ENCODE data around the gene DNMBP. TPM values are rescaled to one million over a fixed set of nuclear protein-coding genes. Genes with fewer than 3 reads are reported as not detected.
"Not testable (repeated sequence)": the region's sequence is repeated elsewhere in the genome, so short reads cannot be mapped to it uniquely, and the experiment has no call there.

DNMBP gene
- total RNA-seq, 2 donors from 2014 or later, result 2.1 to 2.5 TPM

DNA sequence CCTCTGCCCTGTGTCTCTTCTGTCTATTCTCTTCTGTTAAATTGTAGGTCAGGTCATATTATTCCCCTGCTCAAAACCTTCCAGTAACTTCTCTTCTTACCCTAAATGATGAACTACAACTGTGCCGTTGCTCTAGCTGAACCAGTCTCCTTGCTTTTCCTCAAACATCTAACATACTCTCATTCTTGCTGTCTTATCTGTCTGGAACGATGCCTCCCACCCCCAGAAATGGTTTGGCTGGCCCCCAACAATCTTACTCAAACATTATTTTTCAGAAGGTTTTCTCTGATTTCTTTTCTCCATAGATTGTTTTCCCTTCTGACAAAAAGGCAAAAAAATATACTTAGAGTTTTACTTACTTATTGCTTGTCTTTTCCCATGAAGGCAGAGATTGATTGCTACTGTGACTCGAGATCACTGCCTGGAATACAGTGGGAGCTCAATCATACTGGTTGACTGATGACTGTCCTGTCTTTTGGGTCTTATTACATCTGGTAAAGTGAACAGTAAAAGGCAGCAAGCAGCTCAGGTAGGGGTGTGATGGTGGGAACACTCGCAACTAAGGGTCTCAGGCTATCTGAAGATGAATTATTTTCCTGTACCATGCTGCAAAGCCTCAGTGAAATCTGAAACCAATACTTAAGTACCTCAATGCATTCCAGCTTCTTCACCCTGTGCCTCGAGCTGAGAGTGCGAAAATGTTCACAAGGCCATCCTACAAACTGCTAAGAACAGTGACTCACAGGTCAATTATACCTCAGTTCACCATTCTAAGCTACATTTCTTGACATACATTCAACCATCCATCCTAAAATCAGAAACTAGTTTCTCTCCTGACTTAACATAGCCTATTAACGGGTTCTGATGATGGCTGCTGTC lies 67.6 kb downstream of the DNMBP start:
- Mint-ChIP-seq H3K4me1 (no peaks in the 10 kb centered on the region), H3K4me3 (no peak overlapping the region), H3K27ac (no peak overlapping the region), H3K36me3 (ENCODE audit: low read depth) (peaks cover 5% of the 10 kb centered on the region), H3K27me3 (no peaks in the 10 kb centered on the region)
- ATAC-seq (no peak), DNase-seq (no peak)
- no peaks in the 10 kb centered on the region for H3K9me3 ChIP-seq (ENCODE audit: control insufficient read depth, low read length, poor library complexity, severe bottlenecking)

DNA sequence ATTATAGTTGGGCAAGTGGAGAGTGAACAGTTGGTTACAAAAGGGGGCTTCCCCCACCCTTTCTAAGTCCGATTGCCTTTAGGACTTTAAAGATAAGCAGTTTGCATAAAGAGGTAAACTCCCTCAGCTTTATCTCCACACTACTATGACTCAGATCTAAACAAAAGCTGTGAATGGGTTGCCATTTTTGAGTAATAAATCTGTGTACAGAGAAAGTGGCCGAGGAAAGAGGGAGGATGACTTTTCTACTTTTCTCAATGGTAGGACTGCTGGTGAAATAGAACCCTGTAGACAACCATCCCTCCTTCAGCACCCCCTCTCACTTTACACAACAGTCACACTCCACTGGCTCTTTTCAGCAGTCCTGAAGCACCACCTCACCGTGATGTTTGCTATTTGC lies 71.2 kb downstream of the DNMBP start:
- H3K36me3 Mint-ChIP-seq (ENCODE audit: low read depth), result peaks cover 5% of the 10 kb centered on the region
- no peaks in the 10 kb centered on the region for H3K9me3 ChIP-seq (ENCODE audit: control insufficient read depth, low read length, poor library complexity, severe bottlenecking)
- no peaks in the 10 kb centered on the region for H3K4me1 Mint-ChIP-seq
- ATAC-seq (no peak), DNase-seq (no peak)
- H3K4me3 Mint-ChIP-seq, result peak overlapping the region; percentile 22
- H3K27ac Mint-ChIP-seq, result no peak overlapping the region
- no peaks in the 10 kb centered on the region for H3K27me3 Mint-ChIP-seq

DNA sequence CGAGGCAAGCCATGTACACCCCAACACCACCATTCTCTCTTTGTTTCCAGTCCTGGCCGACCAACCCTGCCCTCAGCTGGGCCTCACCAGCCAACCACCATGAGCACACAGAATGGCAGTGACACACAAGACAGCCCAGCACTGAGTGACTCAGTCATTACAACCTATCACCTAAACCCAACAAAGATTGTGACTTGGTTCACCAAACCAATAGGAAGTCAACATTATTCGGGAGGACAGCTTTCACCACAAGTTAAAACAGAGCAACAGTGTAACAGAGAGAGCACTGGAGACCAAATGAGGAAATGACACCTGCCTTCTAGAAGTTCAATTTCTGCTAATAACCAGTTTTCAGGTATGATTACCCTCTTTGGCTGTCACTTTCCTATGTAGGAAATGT lies 72.1 kb downstream of the DNMBP start:
- ATAC-seq (no peak), DNase-seq (no peak)
- H3K4me1 Mint-ChIP-seq, result no peaks in the 10 kb centered on the region
- no peaks in the 10 kb centered on the region for H3K27me3 Mint-ChIP-seq
- no peak overlapping the region for H3K4me3 Mint-ChIP-seq
- no peak overlapping the region for H3K27ac Mint-ChIP-seq
- peaks cover 5% of the 10 kb centered on the region for H3K36me3 Mint-ChIP-seq (ENCODE audit: low read depth)
- H3K9me3 ChIP-seq (ENCODE audit: control insufficient read depth, low read length, poor library complexity, severe bottlenecking), result no peaks in the 10 kb centered on the region

DNA sequence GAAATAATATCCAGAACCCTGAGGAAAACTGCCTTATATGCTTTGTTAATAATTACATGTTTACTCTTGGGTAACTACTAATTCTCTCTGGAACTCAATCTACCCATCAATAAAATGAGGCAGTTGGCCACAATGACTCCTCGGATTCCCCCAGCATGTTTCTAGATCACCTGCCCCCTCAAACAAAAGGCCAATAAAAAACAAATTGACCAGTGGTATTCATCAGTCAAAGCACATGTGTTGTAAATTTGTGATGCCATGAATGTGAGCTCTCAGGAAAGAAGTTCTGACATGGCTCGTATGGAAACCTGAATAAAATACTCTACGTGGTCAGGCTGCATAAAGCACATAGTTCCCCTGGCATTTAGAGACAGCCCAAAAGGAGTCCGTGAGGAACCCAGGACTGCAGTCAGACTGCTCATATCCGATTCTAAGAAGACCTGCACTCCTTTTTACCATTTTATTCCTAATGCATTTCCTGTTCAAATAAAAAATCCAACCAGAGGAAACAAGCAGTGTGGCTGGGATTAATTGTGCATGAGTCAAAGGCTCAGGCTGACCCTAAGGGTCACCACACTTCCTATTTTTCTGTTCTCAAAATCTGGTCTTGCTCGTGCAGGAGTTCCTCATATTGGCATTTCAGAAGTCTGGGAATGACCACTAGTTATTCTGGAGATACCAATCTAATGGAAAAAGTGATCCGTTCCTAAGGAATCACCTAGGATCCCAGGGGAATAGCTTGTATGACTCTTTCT lies 77.4 kb downstream of the DNMBP start:
- H3K9me3 ChIP-seq (ENCODE audit: control insufficient read depth, low read length, poor library complexity, severe bottlenecking); H3K4me3 Mint-ChIP-seq; ATAC-seq; DNase-seq; H3K36me3 Mint-ChIP-seq (ENCODE audit: low read depth); H3K27me3 Mint-ChIP-seq; H3K27ac Mint-ChIP-seq: not testable (repeated sequence)
- H3K4me1 Mint-ChIP-seq, result peaks cover 13% of the 10 kb centered on the region

DNA sequence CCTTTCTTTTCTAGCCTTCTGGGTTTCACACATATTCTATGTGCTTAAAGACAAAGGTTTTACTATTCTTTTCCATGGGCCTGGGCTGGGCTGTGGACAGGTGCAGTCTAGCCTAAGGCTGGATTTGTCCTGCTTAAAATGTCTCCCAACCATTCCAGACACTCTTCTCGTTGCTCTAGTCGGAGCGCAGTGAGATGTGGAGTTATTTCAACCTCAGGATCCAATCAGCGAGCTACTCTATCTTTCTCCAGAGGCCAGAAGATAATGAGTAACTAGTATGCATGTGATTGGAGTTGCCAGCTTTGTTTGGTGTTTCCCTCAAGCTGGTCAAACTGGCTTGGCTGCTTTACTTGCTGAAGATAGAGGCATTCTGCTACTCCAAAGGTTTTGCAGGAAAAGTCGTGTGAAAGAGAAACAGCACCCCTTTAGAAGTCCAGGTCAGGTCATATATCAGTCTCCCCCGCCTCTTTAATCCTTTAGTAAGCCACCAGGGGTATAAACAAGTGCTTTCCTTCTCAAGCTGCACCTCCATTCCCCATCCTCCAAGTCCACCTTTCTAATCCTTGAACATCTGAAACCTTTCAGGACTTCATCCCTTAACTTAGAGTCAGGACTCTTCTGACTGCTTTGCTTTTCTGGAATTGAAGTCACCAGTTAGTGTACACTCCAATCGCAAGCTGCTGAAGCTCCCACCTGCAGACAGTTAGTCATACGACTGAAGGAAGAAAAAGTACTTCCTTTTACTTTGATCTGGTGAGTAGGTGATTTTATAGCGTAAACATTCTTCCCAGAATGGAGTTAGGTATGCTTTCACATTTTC lies 78.8 kb downstream of the DNMBP start:
- no peak for DNase-seq
- peaks cover 13% of the 10 kb centered on the region for H3K4me1 Mint-ChIP-seq
- no peak overlapping the region for H3K4me3 Mint-ChIP-seq
- peaks cover 4% of the 10 kb centered on the region for H3K27me3 Mint-ChIP-seq
- ATAC-seq, result no peak
- H3K9me3 ChIP-seq (ENCODE audit: control insufficient read depth, low read length, poor library complexity, severe bottlenecking), result no peaks in the 10 kb centered on the region
- H3K36me3 Mint-ChIP-seq (ENCODE audit: low read depth), result no peaks in the 10 kb centered on the region
- no peak overlapping the region for H3K27ac Mint-ChIP-seq

DNA sequence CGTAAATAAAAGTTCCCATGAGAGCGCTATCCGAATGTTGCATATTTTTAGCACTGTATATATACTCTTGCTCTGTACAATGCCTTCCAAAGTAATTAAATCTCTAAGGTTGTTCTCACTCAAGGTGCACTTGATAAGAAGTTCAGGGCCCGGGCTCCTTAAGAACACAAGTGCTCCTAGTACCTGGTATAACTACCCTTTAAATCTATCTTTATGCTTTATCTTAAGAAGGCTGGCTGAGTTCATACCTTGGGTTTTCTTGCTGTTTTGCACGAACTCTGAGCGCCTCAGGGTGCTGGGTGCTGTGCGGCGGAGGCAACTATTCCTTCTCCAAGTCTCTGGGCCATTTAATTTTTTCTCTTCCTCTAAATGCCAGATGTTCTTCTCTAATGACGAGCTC lies 80.4 kb downstream of the DNMBP start:
- no peaks in the 10 kb centered on the region for H3K9me3 ChIP-seq (ENCODE audit: control insufficient read depth, low read length, poor library complexity, severe bottlenecking)
- H3K27ac Mint-ChIP-seq, result no peak overlapping the region
- peaks cover 20% of the 10 kb centered on the region for H3K4me1 Mint-ChIP-seq
- DNase-seq (no peak), ATAC-seq (no peak)
- peak overlapping the region; percentile 28 for H3K4me3 Mint-ChIP-seq
- peaks cover 4% of the 10 kb centered on the region for H3K27me3 Mint-ChIP-seq
- no peaks in the 10 kb centered on the region for H3K36me3 Mint-ChIP-seq (ENCODE audit: low read depth)

DNA sequence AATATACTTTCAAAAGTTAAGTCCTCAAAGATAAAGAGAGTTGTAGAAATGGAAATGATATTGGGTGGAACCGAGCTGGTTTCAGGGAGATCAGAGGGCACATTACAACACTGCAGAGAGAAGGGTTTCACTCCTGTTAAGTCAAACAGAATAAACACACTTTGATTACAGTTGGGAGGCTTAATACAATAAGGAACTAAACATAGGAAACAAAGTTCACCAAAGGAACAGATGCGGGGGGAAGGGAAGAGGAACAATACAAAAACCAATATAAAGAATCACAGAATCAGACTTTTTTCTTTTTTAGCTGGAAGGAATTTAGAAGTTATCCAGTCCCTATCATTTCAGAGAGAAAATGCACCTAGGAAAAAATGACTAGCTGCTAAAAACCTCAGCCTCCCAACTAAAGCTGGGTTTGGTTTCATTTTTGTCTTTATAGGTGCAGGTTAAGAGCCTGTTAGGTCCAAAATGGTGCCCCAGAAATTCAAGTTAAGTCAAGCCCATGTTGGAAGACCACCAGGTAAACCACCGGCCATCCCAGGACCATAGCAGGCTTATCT lies 81.9 kb downstream of the DNMBP start:
- no peaks in the 10 kb centered on the region for H3K9me3 ChIP-seq (ENCODE audit: control insufficient read depth, low read length, poor library complexity, severe bottlenecking)
- H3K4me3 Mint-ChIP-seq, result no peak overlapping the region
- H3K36me3 Mint-ChIP-seq (ENCODE audit: low read depth), result peaks cover 4% of the 10 kb centered on the region
- no peak for DNase-seq
- H3K27me3 Mint-ChIP-seq, result peaks cover 4% of the 10 kb centered on the region
- H3K4me1 Mint-ChIP-seq, result peaks cover 21% of the 10 kb centered on the region
- no peak for ATAC-seq
- H3K27ac Mint-ChIP-seq, result no peak overlapping the region

DNA sequence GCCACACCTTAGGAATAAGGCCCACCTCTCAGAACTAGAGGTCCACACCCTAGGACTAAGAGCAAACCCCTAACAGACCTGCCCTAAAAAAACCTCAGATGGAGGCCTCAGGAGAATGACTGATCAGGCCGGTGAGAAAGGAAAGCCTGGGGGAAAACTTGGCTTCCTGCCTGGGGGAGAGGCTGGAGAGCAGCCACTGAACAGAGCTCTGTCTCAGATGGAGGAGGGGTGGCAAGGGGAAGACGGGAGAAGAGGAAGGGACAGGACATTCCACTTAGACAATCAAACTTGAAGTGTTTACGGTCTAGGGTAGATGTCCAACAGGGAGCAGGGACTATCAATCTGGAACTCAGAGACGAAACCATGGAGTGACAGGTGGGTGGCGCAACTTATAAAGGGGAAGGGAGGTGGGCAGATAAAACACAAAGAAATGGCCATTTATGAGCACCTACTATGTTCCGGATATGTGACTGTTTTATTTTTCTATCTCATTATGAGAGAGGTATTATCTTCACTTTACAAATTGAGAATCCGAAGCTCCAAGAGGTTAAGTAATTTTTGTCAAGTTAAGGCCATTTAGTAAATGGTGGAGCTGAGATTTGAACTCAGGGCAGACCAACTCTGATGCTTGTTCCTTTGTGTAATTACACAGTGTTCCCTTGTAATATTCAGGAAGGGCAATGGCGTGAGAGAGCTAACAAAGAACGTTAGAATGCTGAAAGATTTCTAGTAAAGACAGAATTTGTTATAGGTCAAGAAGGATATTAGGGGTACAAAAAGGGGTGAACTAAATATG lies 82.6 kb downstream of the DNMBP start:
- peaks cover 4% of the 10 kb centered on the region for H3K27me3 Mint-ChIP-seq
- no peak for DNase-seq
- H3K4me1 Mint-ChIP-seq, result peaks cover 24% of the 10 kb centered on the region
- H3K36me3 Mint-ChIP-seq (ENCODE audit: low read depth), result peaks cover 5% of the 10 kb centered on the region
- H3K27ac Mint-ChIP-seq, result no peak overlapping the region
- no peak overlapping the region for H3K4me3 Mint-ChIP-seq
- ATAC-seq, result no peak
- H3K9me3 ChIP-seq (ENCODE audit: control insufficient read depth, low read length, poor library complexity, severe bottlenecking), result no peaks in the 10 kb centered on the region

DNA sequence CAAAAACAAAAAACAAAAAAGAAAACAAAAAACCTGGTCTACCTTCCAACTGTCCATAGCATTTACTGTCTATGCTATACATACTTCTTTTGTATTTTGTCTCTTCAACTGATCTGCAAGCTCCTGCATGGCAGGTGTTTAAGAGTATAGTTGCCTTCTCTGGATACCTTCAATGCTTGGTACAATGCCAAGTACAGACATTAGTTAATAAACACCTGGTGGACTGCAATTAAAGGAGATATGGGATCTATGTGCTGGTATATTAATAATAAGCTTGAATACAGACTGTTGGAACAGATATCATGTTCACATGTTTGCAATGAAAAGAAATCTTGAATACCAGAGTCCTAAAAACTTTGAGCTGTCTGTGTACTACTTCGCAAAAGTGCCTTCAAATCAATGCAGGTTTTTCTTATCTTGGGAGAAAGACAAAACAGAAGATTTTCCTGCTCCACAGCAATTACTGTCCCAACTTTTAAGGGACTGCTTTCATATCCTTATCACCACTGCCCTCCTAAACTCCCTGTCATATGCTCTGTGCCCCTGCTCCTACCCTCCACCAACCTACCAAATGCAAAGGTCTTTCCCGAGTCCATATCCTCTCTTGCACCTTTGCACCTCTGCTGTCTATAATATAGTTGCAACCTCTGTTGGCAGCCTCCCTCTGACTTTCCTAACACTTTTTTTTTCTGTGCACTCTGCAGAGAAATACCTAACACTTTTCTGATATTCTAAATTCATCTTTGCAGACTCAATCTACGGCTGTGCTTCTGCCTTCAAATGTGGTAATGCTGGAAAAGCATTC lies 85.1 kb downstream of the DNMBP start:
- no peaks in the 10 kb centered on the region for H3K9me3 ChIP-seq (ENCODE audit: control insufficient read depth, low read length, poor library complexity, severe bottlenecking)
- DNase-seq (no peak), ATAC-seq (no peak)
- H3K4me1 Mint-ChIP-seq, result peaks cover 16% of the 10 kb centered on the region
- no peak overlapping the region for H3K4me3 Mint-ChIP-seq
- peaks cover 4% of the 10 kb centered on the region for H3K27me3 Mint-ChIP-seq
- no peak overlapping the region for H3K27ac Mint-ChIP-seq
- peaks cover 5% of the 10 kb centered on the region for H3K36me3 Mint-ChIP-seq (ENCODE audit: low read depth)

DNA sequence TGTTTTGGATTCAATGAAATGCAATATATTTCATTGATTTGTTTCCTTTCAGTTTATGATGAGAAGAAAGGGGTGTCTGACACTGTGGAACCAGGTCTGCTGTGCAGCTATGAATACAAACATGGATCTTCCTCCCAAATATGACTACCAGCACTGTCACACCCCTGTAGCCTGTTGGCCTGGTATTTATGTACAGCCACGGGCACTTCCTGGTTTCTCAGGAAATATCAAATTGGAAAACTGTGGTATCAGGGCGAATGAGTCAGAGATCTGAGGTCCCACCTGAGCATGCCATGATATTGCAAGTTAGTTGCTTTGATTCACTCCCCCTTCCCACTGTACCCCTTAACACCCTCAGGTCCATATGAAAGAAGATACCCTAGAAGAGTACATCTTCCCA lies 87.8 kb downstream of the DNMBP start:
- Mint-ChIP-seq H3K4me3 (no peak overlapping the region), H3K4me1 (peaks cover 13% of the 10 kb centered on the region), H3K27ac (no peak overlapping the region), H3K27me3 (no peaks in the 10 kb centered on the region), H3K36me3 (ENCODE audit: low read depth) (peaks cover 5% of the 10 kb centered on the region)
- DNase-seq (no peak), ATAC-seq (no peak)
- no peaks in the 10 kb centered on the region for H3K9me3 ChIP-seq (ENCODE audit: control insufficient read depth, low read length, poor library complexity, severe bottlenecking)

DNA sequence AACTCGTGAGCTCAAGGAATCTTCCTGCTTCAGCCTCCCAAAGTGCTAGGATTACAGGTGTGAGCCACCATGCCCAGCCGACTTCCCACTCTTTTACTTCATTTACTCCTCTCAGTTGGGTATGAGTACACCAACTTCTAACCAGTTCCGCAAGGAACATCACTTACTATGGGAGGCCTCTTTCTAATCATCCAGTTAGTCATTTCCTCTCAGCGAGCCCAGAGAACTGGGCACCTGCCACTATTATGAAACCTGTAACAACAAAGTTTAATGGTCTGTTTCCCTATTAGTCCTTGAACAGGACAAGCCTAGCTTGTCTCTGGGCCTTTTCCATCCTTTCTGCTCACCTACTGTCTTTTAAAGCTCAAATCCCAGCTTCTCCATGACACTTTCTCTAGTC lies 88.8 kb downstream of the DNMBP start:
- no peaks in the 10 kb centered on the region for H3K9me3 ChIP-seq (ENCODE audit: control insufficient read depth, low read length, poor library complexity, severe bottlenecking)
- Mint-ChIP-seq H3K27me3 (no peaks in the 10 kb centered on the region), H3K27ac (no peak overlapping the region), H3K4me3 (no peak overlapping the region), H3K4me1 (peaks cover 13% of the 10 kb centered on the region), H3K36me3 (ENCODE audit: low read depth) (peaks cover 5% of the 10 kb centered on the region)
- DNase-seq (no peak), ATAC-seq (no peak)

DNA sequence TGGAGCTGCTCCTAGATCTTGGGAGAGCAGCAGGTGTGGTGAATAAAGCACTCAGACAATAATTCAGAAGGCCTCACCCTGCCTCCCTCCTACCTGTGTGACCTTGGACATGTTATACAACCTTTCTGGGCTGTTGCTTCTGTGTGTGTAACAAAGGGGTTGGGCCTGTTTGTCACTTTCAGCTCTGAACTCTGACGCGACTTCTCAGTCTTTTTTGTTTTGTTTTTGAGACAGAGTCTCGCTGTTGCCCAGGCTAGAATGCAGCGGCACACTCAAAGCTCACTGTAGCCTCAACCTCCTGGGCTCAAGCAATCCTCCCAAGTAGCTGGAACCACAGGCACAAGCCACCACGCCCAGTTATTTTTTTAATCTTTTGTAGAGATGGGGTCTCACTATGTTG lies 89.3 kb downstream of the DNMBP start:
- Mint-ChIP-seq H3K4me1 (peaks cover 13% of the 10 kb centered on the region), H3K27me3 (no peaks in the 10 kb centered on the region), H3K27ac (no peak overlapping the region), H3K4me3 (no peak overlapping the region), H3K36me3 (ENCODE audit: low read depth) (peaks cover 5% of the 10 kb centered on the region)
- ATAC-seq (no peak), DNase-seq (no peak)
- no peaks in the 10 kb centered on the region for H3K9me3 ChIP-seq (ENCODE audit: control insufficient read depth, low read length, poor library complexity, severe bottlenecking)

All from T-helper 17 cell (primary cell).